SKM-1 treated with dmso at 0.1 percent for 144 hours (cell line): ENCODE measurements around the gene POLR2F.
"Not testable (repeated sequence)": the region's sequence is repeated elsewhere in the genome, so short reads cannot be mapped to it uniquely, and the experiment has no call there.

Experiments used
- DNase-seq: peaks from one replicate; lab custom pipeline; 2025; ENCODE audit not compliant: unreplicated experiment; lab: John Stamatoyannopoulos, UW

POLR2F gene

DNA sequence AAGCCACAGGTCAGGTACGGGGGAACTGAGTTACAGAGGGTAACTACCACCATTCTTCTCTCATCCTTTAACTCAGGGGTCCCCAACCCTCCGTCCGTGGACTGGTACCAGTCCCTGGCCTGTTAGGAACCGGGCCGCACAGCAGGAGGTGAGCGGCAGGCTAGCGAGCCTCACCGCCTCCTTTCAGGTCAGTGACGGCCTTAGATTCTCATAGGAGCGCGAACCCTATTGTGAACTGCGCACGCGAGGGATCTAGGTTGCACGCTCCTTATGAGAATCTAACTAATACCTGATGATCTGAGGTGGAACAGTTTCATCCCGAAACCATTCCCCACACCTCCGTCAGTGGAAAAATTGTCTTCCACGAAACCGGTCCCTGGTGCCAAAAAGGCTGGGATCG is 870 bp upstream of the POLR2F start:
- not testable (repeated sequence) for DNase-seq

DNA sequence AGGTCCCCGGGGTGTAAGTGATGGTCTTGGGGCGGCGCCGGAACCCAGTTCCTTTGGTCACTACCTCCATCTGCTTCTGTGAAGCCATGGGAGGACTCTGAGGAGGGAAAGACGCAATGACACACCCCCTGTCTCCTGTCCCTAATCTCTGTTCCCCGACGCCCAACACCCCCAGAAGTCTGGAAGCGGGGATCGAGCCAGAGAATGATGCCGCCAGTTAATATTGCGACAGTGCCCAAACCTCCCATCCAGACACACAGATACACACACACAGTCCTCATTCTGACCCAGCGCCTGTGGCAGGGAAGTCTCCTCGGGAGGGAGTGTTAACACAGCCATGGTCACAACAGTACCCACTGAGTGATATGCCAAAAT is 450 bp upstream of the POLR2F start:
- DNase-seq = no peak

DNA sequence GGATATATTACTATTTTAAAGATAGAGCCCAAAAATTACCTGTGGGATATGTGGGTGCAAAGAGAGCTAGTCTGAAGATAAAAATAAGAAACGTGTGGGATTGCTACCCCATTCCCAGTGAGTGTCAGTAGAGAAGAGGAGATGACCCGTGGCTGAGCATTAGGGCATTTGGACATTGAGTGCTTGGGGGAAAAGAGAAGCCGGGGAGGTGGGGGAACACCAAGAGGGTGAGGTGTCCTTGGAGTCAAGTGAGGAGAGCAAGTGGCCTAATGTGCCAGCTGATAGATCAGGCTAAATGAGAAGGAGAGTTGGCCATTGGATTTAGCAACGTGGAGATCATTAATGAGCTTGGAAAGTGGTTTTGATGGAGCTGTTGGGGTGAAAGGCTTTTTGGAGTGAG is 1.2 kb downstream of the POLR2F start:
- DNase-seq = no peak

DNA sequence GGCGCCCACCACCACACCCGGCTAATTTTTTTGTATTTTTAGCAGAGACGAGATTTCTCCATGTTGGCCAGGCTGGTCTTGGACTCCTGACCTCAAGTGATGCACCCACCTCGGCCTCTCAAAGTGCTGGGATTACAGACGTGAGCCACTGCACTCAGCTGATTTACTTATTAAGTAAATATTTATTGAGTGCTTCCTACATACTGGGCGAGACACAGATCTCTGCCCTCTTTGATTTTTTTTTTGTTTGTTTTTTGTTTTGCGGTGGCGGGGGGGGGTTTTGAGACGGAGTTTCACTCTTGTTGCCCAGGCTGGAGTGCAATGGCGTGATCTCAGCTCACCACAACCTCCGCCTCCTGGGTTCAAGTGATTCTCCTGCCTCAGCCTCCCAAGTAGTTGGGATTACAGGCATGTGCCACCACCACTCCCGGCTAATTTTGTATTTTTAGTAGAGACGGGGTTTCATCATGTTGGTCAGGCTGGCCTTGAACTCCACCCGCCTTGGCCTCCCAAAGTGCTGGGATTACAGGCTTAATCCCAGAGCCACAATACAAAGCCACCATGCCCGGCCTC is 2.4 kb downstream of the POLR2F start:
- DNase-seq = not testable (repeated sequence)

DNA sequence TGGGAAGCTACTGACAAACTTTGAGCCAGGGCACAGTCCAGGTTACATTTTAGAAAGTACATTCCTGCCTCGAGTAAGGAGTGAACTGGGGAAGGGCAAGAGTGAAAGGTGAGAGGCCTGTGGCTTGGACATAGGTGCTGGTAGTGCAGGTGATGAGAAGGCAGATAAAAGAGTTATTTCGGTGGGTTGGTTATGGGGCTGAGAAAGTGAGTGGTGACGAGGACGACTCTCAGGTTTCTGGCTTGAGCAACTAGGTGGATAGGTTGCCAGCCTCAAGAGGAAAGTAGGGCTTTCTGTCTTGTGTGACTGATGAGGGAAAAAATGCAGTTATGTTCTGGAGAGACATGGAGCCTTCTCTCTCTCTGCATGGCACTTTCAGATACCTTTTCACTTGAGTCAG is 3.7 kb downstream of the POLR2F start:
- DNase-seq = no peak

DNA sequence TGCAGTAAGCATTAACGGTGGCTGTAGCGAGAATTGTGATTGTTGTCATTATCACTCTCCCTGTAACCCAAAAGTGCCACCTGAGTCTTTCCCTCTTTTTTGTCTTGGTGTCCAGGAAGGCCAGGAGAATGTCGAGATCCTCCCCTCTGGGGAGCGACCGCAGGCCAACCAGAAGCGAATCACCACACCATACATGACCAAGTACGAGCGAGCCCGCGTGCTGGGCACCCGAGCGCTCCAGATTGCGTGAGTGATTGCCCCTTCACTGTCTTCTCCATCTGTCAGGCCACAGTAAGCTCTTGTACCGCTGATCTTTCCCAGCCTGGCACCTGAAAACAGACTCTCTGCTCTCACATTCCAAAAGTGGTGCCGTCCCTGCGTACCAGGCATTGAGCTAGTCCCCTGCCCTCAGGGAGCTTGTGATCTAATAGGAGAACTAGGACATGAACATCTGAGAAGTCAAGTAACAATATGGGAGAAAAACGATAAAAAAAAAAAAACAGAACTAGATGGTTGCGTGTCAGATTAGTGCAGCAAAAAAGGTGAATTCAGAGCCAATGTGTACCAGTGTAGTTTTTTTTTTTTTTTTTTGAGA is 5.8 kb downstream of the POLR2F start:
- DNase-seq = no peak

DNA sequence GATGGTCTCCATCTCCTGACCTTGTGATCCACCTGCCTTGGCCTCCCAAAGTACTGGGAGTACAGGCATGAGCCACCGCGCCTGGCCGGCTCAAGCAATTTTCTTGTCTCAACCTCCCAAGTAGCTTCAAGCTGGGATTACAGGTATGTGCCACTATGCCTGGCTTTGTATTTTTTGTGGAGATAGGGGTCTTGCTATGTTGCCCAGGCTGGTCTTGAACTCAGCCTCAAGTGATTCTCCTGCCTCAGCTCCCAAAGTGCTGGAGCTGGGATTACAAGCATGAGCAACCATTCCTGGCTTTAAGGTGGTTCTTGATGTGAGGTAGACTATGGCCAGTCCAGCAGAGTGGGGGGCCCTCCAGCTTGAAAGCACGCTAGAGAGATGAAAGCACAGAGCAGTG is 7.6 kb downstream of the POLR2F start:
- DNase-seq = no peak

DNA sequence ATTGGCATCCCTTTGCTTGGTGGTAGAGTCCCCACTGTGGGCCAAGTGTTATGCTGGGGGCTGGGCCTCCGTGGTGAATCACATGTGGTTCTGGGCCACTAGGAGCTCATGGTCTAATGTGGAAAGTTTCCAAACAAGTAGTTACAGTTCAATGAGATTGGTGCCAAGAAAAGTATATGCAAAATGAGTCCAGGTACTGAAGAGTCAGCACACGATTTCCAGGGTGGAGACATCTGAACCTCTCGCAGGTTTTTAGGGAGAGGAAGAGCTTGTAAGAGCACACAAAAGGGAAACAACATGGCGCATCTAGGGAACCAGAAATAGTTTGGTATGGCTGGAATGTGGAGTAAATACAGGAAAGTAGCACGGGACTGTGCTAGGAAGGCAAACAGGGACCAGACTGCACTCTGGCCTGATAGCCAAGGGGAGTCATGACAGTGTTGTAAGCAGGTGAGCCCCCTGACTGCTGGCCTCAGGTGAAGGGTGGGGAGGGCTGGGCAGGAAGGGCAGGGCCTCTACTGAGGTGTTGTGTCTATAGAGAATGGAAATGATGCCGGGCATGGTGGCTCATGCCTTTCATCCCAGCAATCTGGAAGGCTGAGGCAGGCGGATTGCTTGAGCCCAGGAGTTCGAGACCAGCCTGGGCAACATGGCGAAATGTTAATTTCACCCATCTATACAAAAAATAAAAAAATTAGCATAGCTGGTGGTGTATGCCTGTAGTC is 12.6 kb downstream of the POLR2F start:
- DNase-seq = no peak

DNA sequence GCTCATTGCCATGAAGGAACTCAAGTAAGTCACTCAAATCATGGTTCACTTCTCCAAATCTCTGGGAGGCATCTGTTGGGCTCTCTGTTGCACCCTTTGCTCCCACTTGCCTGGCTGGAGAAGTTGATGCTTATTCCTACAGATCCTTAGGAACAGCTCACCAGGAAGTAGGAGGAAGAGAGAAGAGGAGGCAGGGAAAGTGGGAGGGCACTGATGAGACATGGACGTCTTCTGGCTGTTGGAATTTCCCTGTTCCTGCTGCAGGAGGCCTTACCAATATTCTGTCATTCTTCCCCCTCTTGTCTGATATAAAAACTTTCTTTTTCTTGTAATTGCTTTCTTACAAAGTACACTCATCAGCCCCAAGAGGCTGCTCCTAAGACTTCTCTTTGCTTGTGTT is 13.6 kb downstream of the POLR2F start:
- DNase-seq = no peak

DNA sequence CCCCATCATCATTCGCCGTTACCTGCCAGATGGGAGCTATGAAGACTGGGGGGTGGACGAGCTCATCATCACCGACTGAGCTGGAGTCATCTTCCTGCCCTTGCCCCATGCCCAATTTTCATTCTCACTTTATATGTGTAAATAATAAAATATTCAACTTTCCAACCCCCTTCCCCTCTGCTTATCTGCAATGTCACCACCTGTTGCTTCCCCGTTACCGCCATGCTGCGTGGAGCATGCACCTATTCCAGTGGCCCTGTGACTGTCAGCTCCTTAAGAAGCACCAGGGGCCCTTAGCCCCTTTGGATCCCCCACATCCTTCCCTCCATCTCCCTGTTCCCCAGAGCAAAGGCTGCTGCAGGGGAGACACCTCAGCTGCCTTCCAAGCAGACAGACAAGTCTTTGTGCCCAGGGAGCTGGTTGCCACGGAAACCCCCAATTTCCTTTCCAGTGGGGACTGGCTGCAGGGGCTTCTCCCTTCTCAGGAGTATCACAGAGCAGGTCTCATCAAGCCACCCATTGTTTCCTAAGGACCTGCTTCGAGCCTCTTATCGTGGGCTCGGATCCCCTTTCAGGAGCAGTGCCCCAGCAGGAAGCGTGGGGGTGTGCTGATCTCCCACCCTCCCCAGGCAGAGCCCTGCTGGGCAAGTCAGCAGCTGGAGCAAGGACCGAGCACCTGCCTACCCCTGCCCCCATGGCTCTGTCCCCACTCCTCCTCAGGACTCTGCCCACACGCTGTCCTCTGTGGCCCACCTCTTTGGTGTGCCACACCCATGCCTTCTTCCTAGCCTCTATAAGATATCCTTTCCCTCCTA is 14.3 kb downstream of the POLR2F start:
- DNase-seq = no peak

DNA sequence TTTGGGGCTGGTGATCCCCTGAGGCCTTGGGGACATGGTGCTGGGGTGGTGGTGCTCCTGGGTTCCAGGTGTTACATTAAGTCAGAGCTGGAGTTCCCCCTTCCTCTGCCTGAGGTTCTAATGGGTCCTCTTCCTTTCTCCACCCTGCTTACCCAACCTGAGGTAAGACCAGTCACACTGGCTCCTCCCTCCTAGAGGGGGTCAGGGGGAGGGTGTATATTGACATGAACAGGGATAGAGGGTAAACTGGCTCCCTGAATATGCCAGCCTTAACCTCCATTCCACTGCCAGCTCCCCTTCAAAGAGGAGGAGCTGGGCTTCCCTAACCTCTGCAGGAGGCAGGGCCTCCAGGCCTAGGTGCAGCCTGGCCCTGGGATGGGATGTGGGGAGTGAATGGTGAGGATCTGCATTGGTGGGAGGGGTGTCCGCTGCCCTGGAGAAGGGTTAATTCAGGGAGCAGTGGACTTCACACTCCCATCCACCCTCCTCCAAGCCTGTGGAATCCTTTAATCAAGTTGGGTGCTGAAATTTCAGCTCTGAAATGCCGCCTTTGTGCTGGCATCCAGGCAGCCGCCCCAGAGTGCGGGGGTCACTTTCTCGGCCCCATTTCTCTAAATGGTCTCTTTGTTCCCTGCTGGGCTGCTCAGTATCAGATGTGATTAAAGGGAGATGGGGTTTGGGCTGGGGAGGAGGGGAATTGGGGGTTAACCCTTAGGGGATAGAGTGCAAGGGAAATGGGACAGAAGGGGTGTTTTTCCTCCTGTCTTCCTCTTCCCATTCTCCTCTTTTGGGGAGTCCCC is 15.2 kb downstream of the POLR2F start:
- no peak for DNase-seq

DNA sequence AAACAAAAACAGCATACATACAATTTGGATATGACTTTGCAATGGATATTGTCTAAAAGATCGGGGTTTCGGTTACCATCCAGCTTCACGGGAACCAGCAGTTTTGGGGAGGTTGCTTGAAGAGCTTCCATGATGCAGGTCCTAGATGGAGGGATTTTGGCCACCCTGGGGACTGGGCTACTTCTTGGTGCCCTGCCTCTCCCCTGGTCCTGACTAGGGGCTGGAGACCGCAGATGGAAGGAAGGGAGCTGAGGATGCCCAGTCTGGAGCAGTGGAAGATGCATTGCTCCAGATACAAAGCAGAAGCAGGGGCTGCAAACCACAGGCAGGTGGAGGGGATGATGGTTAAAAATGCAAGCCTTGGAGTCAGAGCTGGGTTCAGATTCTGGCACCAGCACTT is 17.4 kb downstream of the POLR2F start:
- no peak for DNase-seq

DNA sequence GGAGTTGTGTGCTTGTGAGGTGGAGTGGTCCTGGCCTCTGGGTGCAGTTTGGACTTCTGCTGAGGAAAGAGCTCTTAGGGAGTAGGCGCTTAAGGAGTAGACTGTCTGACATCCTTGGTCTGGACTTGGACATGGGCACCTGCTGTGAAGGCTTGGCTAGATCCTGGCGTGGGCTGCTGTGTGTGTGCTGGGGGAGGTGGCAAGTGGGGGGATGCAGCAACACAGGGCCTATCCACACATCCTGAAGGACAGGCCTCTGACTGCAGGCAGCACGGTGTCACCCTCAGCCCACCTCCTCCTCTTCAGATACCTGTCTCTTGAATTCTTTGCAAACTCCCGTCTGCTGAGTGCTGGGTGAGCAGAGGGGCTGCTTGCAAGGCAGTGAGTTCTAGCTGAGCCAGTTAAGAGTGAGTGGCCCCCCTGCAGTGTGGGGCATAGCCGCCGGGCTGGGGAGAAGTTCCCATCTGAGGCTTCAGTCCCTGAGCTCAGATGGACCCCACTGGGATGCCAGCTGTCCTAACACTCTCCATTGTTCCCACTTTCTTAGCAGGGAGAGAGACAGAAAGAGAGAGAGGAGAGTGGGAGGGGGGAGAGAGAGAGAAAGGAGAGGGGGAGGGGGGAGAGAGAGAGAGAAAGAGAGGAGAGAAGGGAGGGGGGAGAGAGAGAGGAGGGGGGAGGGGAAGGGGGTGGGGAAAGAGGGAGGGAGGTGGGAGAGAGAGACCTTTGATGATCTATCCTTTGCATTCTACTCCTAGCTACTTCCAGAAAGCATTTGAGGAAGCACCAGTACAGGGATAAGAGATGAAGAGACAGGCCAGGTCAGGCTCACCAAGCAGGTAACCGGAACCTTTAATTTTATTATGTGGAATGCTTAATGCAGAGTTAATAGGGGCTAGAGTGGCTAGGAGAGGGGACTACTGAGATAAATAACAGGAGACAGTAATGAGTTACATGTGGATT is 18.3 kb downstream of the POLR2F start:
- DNase-seq = no peak

DNA sequence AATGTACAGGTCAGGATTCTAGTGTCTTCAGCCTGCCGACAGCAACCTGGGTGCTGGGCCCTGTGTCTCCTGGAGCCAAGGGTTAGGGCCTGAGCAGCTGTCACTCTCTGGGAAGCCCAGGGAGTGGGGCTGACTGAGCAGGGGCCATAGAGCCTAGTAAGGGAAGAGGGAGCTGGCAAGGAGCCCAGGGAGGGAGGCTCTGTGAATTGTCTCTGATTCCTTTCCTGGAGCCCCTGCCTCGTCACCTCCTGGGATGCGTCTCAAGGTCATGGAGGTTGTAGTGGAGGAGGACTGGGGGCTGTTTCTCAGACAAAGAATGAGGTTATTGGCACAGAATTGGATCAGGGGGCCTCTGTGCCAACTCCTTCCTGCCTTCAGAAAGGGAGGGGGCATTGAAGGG is 19.0 kb downstream of the POLR2F start:
- DNase-seq = no peak

DNA sequence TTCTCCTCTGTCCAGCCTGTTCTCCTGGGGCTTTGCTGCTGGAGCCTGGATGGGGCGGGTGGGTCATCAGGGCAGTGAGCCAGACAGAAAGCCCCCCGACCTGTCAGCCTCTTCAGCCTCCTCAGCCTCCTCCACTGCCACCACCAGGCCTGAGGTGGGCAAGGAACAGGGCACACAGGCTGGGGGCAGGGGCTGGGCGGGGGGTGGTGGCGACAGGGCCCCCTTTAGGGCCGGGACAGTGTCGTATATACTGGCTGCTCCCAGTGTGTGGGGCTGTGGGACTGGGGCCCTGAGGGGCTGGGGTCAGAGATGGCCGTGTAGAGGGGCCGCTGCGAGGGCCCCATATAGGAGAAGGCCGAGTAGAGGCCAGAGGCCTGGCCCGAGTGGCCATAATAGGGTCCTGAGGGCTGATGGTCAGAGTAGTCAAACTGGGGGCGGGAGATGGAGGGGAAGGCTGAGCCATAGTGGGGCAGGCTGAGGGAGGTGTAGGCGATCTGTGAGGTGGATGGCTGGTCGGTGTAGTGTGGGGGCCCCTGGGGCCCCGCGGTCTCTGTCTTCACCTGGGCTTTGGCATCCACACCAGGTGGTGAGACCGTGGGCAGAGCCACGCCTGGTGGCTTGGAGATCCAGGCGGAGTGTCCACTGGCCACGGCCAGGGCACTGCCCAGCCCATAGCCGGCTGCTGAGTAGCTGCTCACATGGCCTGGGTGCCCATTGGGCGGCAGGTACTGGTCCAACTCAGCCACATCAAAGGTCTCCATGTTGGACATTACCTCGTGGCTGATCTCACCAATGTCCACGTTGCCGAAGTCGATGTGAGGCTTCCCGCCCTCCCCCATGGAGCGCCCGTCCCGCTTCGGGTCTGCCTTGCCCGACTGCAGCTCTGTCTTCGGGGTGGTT is 20.0 kb downstream of the POLR2F start:
- no peak for DNase-seq

DNA sequence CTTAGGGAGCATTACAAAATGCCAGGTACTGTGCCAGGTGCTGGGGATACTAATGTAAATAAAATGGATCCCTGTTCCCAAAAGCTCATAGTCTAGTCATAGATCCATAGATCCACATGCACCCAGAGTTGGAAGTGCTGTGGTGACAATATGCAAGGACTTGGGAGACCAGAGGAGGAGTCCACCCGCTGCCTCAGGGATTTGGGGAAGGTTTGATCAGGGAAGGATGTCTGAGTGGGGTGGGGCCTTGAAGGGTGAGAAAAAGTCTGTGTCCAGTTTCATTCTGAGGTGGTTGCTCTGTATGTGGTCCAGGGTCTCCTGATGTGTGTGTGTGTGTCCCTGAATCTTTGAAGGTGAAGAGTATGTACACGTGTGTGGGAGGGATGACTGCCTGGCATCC is 21.7 kb downstream of the POLR2F start:
- no peak for DNase-seq

DNA sequence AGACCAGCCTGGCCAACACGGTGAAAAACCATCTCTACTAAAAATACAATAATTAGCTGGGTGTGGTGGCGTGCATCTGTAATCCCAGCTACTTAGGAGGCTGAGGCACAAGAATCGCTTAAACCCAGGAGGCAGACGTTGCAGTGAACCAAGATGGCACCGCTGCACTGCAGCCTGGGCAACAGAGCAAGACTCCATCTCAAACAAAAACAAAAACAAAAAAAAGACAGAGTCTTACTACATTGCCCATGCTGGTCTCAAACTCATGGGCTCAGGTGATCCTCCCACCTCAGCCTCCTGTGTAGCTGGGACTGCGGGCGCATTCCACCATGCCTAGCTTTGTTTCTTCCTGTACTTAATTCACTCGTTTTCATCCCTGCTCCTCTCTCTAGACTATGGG is 22.5 kb downstream of the POLR2F start:
- not testable (repeated sequence) for DNase-seq

DNA sequence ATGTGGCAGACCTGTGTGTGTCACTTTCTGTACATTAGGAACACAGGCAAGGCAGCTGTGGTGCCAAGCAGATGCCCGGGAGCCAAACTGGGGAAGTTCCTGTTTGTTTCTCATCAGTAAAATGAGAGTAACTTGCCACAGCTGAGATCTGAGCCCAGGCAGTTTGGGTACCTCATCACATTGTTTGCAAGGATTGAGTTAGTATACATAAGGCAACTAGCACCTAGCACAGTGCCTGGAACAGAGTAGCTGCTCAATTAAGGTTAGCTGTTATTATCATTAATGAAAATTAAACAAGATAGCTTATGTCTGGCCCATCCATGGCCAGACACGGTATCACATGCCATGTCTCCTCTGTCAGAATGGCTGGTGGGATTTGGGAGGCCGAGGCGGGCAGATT is 23.0 kb downstream of the POLR2F start:
- no peak for DNase-seq

DNA sequence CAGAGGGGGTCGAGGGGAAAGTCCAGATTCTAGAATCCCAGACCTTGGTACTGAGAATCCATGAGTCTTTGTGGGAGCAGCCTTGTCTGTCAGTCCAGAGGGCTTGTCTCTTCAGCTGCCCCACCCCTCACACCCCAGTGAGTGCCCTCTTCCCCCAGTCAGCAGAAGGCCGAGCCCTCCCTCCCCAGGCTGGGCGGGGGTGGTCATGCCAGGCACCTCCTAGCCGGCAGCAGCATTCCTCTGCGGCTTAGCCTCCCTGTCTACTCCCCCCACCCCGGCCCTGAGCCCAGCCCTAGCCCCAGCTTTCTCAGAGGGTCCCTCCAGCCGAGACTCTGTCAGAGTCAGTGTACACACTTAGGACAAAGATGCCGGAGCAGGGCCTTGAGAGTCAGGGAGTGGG is 26.3 kb downstream of the POLR2F start:
- DNase-seq = no peak
